Stimulated activated naive CD8-positive, alpha-beta T cell treated with anti-CD3 and anti-CD28 coated beads, Interleukin-15, amount 100 ng/mL, for 72 hours (primary cell): ENCODE measurements around the gene AKT3.

ENCODE experiments used
- ATAC-seq: fragments of 150-1000 bp; cut with Tn5 transposase; 2 replicates; pipeline ENCODE4 v1.10.0; 2021; ENCODE audit warnings: mild to moderate bottlenecking, moderate library complexity
- DNase-seq, 2 donors: peaks; one replicate each; pipeline ENCODE4 v3.0.0; 2021 to 2022
- H3K27ac Mint-ChIP-seq, 2 donors: one replicate each; pipeline ENCODE4 v1.8.0; 2022; ENCODE audit warnings: mild to moderate bottlenecking in 2 of 2, mixed read lengths in 2 of 2, moderate library complexity in 2 of 2
- H3K27me3 Mint-ChIP-seq: one replicate; pipeline ENCODE4 v1.8.0; 2022; ENCODE audit warnings: mixed read lengths
- H3K4me1 Mint-ChIP-seq: one replicate; pipeline ENCODE4 v1.8.0; 2022; ENCODE audit warnings: mild to moderate bottlenecking, mixed read lengths
- H3K4me3 Mint-ChIP-seq, 2 donors: one replicate each; pipeline ENCODE4 v1.8.0; 2022; ENCODE audit warnings: mild to moderate bottlenecking in 2 of 2, mixed read lengths in 2 of 2, moderate library complexity in 1 of 2
- H3K9me3 Mint-ChIP-seq, 2 donors: one replicate each; pipeline ENCODE4 v1.8.0; 2022; ENCODE audit warnings: mixed read lengths in 2 of 2

AKT3 gene

DNA sequence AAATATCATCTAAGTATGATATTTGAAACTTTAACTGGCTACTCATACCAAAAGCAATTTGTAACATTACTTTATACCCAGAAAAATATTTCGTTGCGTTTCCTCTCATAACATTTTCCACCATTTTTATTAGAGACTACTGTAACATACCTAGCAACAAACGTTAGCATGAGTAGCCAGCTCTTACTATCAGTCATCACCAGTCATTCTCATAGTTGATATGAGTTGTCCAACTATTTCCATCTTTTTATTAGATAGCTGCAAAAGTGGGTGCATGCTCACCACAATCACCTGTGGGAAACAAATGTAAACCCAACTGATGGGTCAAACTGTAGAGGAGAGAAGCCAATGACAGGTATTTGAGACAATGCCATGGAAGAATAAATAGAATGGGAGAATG lies 114.6 kb downstream of the AKT3 start:
- DNase-seq (no peak), ATAC-seq (peak; percentile 46)
- H3K4me3 Mint-ChIP-seq: no peak overlapping the region
- H3K27ac Mint-ChIP-seq: no peak overlapping the region
- H3K27me3 Mint-ChIP-seq: no peaks in the 10 kb centered on the region
- peaks cover 20% of the 10 kb centered on the region for H3K4me1 Mint-ChIP-seq
- no peaks in the 10 kb centered on the region for H3K9me3 Mint-ChIP-seq

DNA sequence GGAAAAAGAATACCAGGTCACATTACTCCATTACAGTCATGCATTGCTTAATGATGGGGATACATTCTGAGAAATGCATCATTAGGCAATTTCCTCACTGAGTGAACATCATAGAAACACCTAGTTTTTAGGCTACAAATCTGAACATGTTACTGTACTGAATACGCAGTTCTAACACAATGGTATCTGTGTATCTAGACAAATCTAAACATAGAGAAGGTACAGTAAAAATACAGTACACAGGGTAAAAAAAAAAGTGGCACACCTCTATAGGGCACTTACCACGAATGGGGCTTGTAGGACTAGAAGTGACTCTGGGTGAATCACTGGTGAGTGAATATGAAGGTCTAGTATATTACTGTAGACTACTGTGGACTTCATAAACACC lies 115.7 kb downstream of the AKT3 start:
- H3K4me3 Mint-ChIP-seq: no peak overlapping the region
- DNase-seq (no peak), ATAC-seq (peak; percentile 40)
- H3K9me3 Mint-ChIP-seq: no peaks in the 10 kb centered on the region
- no peak overlapping the region for H3K27ac Mint-ChIP-seq
- peaks cover 27% of the 10 kb centered on the region for H3K4me1 Mint-ChIP-seq
- no peaks in the 10 kb centered on the region for H3K27me3 Mint-ChIP-seq

GRCh38 chr1:243733670-243734307 lies 116.3 kb downstream of the AKT3 start:
- DNase-seq (no peak), ATAC-seq (no peak)
- peaks cover 32% of the 10 kb centered on the region for H3K4me1 Mint-ChIP-seq
- no peaks in the 10 kb centered on the region for H3K27me3 Mint-ChIP-seq
- H3K9me3 Mint-ChIP-seq: no peaks in the 10 kb centered on the region
- no peak overlapping the region for H3K4me3 Mint-ChIP-seq
- H3K27ac Mint-ChIP-seq: no peak overlapping the region

DNA sequence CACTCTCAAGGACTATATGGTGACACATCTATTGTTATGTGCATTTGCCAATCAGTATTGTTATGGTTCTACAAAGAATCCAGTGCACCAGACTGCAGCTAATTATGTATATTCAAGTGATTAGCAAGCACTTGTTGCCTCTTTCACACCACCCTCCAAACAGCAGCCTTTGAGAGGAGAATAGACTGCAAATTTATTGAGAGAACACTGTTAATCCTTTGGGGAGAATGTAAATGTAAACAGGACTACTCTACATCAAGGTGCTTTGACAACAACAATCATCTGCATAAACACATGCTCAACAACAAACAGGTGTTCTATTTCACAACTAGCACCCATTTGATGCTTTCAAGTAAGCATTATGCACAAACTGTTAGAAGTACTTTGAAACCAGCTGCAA lies 117.4 kb downstream of the AKT3 start:
- no peak overlapping the region for H3K27ac Mint-ChIP-seq
- peaks cover 39% of the 10 kb centered on the region for H3K4me1 Mint-ChIP-seq
- no peak for ATAC-seq
- H3K4me3 Mint-ChIP-seq: no peak overlapping the region
- no peaks in the 10 kb centered on the region for H3K27me3 Mint-ChIP-seq
- no peak for DNase-seq
- H3K9me3 Mint-ChIP-seq: no peaks in the 10 kb centered on the region

GRCh38 chr1:243731974-243732625 lies 117.9 kb downstream of the AKT3 start:
- no peaks in the 10 kb centered on the region for H3K27me3 Mint-ChIP-seq
- H3K4me3 Mint-ChIP-seq: no peak overlapping the region
- ATAC-seq: no peak
- H3K9me3 Mint-ChIP-seq: no peaks in the 10 kb centered on the region
- peaks cover 33% of the 10 kb centered on the region for H3K4me1 Mint-ChIP-seq
- DNase-seq: no peak
- H3K27ac Mint-ChIP-seq: no peak overlapping the region

- no peak overlapping the region for H3K4me3 Mint-ChIP-seq
- no peaks in the 10 kb centered on the region for H3K9me3 Mint-ChIP-seq
- ATAC-seq: no peak
- DNase-seq: no peak
- H3K27me3 Mint-ChIP-seq: no peaks in the 10 kb centered on the region
- peaks cover 29% of the 10 kb centered on the region for H3K4me1 Mint-ChIP-seq
- H3K27ac Mint-ChIP-seq: no peak overlapping the region
These were observed 118.6 kb downstream of the AKT3 start for GRCh38 chr1:243731301-243731891.

GRCh38 chr1:243730487-243731150 lies 119.4 kb downstream of the AKT3 start:
- ATAC-seq (no peak), DNase-seq (no peak)
- Mint-ChIP-seq H3K27me3 (no peaks in the 10 kb centered on the region), H3K4me1 (peaks cover 29% of the 10 kb centered on the region), H3K4me3 (no peak overlapping the region), H3K27ac (no peak overlapping the region), H3K9me3 (no peaks in the 10 kb centered on the region)

DNA sequence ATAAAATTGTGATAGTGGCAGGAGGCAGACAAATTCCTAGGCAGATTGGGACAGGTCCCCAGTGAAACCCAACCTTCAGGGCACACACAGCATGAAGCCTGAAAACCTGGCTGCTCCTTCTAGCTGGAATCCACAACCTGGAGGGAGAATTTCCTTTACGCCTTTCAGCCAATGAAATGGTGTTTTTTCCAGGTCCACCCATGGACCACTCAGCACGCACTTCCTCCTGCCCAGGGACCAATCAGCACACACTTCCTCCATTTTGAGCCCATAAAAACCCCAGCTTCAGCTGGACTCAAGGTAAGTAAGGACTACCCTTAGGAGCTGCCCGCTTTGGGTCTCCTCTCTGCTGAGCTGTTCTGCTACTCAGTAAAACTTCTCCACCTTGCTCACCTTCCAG lies 120.1 kb downstream of the AKT3 start:
- Mint-ChIP-seq H3K9me3 (no peaks in the 10 kb centered on the region), H3K4me1 (peaks cover 34% of the 10 kb centered on the region), H3K27ac (no peak overlapping the region), H3K4me3 (no peak overlapping the region), H3K27me3 (no peaks in the 10 kb centered on the region)
- ATAC-seq (no peak), DNase-seq (no peak)

DNA sequence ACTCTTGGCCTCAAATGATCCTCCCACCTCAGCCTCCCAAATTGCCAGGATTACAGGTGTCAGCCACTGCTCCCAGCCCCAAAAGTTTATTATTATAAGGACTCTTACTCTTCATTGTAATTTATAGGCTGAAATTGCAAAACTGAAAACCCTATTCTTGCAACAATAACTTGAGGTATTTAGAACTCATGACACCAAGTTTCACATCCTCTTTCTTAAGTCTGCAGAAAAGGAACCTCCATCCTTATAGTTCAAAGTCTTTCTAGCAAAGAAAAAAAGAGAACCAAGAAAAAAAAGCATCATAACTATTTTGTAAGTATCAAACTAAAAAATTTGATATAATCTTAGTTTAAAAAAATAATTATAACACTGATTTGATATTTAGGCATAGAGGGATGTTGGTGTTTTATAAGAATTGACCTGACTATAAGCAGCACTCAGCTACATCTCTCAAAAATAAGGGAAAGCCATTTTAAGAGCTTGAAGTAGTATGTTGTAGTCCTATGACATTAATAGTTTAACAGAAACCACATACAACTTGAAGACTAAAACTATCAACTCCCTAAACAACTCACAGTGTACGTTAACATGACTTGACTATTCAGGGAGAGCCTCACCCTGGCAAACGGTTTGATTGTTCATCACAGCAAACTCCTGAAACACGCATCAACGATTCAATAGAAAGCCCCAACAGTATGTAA lies 122.4 kb downstream of the AKT3 start:
- no peaks in the 10 kb centered on the region for H3K27me3 Mint-ChIP-seq
- no peak for DNase-seq
- ATAC-seq: no peak
- H3K27ac Mint-ChIP-seq: no peak overlapping the region
- H3K9me3 Mint-ChIP-seq: no peaks in the 10 kb centered on the region
- H3K4me1 Mint-ChIP-seq: peaks cover 45% of the 10 kb centered on the region
- no peak overlapping the region for H3K4me3 Mint-ChIP-seq

DNA sequence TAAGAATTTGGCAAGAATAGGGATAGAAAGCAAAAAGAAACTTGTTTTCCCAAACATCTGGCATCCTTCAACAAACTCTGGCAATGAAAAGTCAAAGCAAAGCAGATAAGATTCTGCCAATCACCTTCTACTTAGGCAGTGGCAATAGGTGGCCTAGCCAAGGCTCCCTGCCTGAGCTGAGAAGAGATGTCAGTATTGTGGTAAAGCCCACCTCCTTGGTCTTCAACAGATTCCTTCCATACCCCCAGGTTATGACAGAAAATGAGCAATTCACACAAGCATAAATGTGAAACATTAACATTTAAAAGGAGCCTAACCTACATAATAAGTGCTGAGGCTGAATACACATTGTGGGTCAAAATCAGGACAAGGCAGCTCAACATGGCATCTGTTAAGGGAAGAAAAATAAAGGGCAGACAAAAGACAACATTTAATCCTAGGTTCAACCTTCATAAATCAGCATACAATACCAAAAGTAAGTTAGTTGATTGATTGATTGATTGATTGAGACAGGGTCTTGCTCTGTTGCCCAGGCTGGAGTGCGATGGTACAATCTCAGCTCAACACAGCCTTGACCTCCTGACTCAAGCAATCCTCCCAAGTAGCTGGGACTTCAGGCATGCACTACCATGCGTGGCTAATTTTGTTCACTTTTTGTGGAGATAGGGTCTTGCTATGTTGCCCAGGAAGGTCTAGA lies 123.1 kb downstream of the AKT3 start:
- no peak overlapping the region for H3K27ac Mint-ChIP-seq
- H3K4me1 Mint-ChIP-seq: peaks cover 39% of the 10 kb centered on the region
- no peak overlapping the region for H3K4me3 Mint-ChIP-seq
- no peaks in the 10 kb centered on the region for H3K27me3 Mint-ChIP-seq
- H3K9me3 Mint-ChIP-seq: no peaks in the 10 kb centered on the region
- DNase-seq (no peak), ATAC-seq (no peak)

- H3K27ac Mint-ChIP-seq: no peak overlapping the region
- no peak overlapping the region for H3K4me3 Mint-ChIP-seq
- DNase-seq: no peak
- H3K27me3 Mint-ChIP-seq: no peaks in the 10 kb centered on the region
- H3K4me1 Mint-ChIP-seq: peaks cover 39% of the 10 kb centered on the region
- ATAC-seq: no peak
- no peaks in the 10 kb centered on the region for H3K9me3 Mint-ChIP-seq
These were observed 124.2 kb downstream of the AKT3 start for GRCh38 chr1:243725846-243726245.

- Mint-ChIP-seq H3K4me1 (peaks cover 34% of the 10 kb centered on the region), H3K27me3 (no peaks in the 10 kb centered on the region), H3K27ac (no peak overlapping the region), H3K4me3 (no peak overlapping the region), H3K9me3 (no peaks in the 10 kb centered on the region)
- DNase-seq: no peak
- ATAC-seq: no peak
These were observed 125.0 kb downstream of the AKT3 start for GRCh38 chr1:243725075-243725474.

- Mint-ChIP-seq H3K9me3 (no peaks in the 10 kb centered on the region), H3K4me1 (peaks cover 24% of the 10 kb centered on the region), H3K4me3 (no peak overlapping the region), H3K27ac (no peak overlapping the region), H3K27me3 (no peaks in the 10 kb centered on the region)
- no peak for DNase-seq
- no peak for ATAC-seq
These were observed 126.5 kb downstream of the AKT3 start for GRCh38 chr1:243723458-243724043.

GRCh38 chr1:243723050-243723449 lies 127.0 kb downstream of the AKT3 start:
- peaks cover 20% of the 10 kb centered on the region for H3K4me1 Mint-ChIP-seq
- no peak for DNase-seq
- no peaks in the 10 kb centered on the region for H3K27me3 Mint-ChIP-seq
- no peak for ATAC-seq
- H3K27ac Mint-ChIP-seq: no peak overlapping the region
- no peak overlapping the region for H3K4me3 Mint-ChIP-seq
- no peaks in the 10 kb centered on the region for H3K9me3 Mint-ChIP-seq

GRCh38 chr1:243719476-243719875 lies 130.6 kb downstream of the AKT3 start:
- no peaks in the 10 kb centered on the region for H3K9me3 Mint-ChIP-seq
- no peak overlapping the region for H3K27ac Mint-ChIP-seq
- no peak for ATAC-seq
- H3K4me1 Mint-ChIP-seq: peaks cover 8% of the 10 kb centered on the region
- DNase-seq: no peak
- no peak overlapping the region for H3K4me3 Mint-ChIP-seq
- no peaks in the 10 kb centered on the region for H3K27me3 Mint-ChIP-seq
